HFFc6 (cell line): ENCODE data around the gene PLAAT2. TPM values are rescaled to one million over a fixed set of nuclear protein-coding genes. Genes with fewer than 3 reads are reported as not detected.
"Not testable (repeated sequence)": the region's sequence is repeated elsewhere in the genome, so short reads cannot be mapped to it uniquely, and the experiment has no call there.

Experiments
- DNase-seq: peaks from one replicate; pipeline ENCODE4 v3.0.0-alpha.2; 2018
- H3K27ac Mint-ChIP-seq: 2 replicates; pipeline ENCODE4 v1.8.0; 2020; ENCODE audit warnings: mild to moderate bottlenecking, mixed read lengths
- H3K27me3 Mint-ChIP-seq: 2 replicates; pipeline ENCODE4 v1.8.0; 2021; ENCODE audit warnings: mild to moderate bottlenecking, moderate library complexity, mixed read lengths; ENCODE audit not compliant: insufficient read depth
- H3K36me3 Mint-ChIP-seq: 2 replicates; pipeline ENCODE4 v1.8.0; 2021; ENCODE audit warnings: low read depth, mixed read lengths
- H3K4me1 Mint-ChIP-seq: 2 replicates; pipeline ENCODE4 v1.8.0; 2020; ENCODE audit warnings: low read depth, mixed read lengths
- H3K4me3 Mint-ChIP-seq: 2 replicates; pipeline ENCODE4 v1.8.0; 2020; ENCODE audit warnings: mild to moderate bottlenecking, moderate library complexity, mixed read lengths
- H3K9me3 Mint-ChIP-seq: 2 replicates; pipeline ENCODE4 v1.8.0; 2020; ENCODE audit warnings: mild to moderate bottlenecking, mixed read lengths
- total RNA-seq, 6 experiments: library from RNA; stranded (reverse); fragmentation: NEBNext Ultra II Directional; extraction: Animal tissue kit (Norgen Biotek cat#: 25700); gene quantifications; 2 replicates in 1 of 6; 3 replicates in 5 of 6; pipeline ENCODE4 v1.2.3, GENCODE V29; 2021
- TF ChIP-seq, protein P1 (sequence below): fragments of 200-600 bp; sonication (generic); IDR thresholded peaks from 2 replicates; pipeline ENCODE4 v1.5.0; 2021; ENCODE audit warnings: antibody characterized with exemption, mild to moderate bottlenecking

Gene PLAAT2
- total RNA-seq, 6 experiments from 2014 or later = not detected

DNA sequence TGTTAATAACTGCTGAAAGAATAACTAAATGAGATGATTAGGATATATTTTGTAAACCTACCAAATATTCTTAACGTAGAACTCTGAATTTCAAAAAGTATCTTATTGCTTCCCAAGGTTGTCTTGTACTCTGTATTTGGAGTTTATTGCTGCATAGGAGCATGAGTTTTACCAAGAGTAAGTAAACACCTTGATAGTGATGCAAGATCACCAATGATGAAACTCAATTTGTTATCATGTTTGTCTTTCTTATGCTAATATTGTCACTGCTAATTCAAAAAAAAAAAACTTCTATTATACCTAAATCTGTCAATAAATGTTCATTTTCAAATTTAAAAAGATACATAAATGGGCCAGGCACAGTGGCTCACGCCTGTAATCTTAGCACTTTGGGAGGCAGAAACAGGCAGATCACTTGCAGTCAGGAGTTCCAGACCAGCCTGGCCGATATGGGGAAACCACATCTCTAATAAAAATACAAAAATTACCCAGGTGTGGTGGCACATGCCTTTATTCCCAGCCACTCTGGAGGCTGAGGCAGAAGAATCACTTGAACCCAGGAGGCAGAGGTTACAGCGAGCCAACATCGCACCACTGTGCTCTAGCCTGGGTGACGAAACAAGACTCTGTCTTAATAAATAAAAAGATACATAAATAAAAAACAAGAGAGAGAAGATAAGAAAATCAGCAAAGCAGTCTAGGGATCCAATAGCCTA is 23.4 kb upstream of the PLAAT2 start:
- H3K9me3 Mint-ChIP-seq = peaks cover 10% of the 10 kb centered on the region
- no peak overlapping the region for H3K27ac Mint-ChIP-seq
- H3K4me3 Mint-ChIP-seq = no peak overlapping the region
- TF ChIP-seq, protein P1, sequence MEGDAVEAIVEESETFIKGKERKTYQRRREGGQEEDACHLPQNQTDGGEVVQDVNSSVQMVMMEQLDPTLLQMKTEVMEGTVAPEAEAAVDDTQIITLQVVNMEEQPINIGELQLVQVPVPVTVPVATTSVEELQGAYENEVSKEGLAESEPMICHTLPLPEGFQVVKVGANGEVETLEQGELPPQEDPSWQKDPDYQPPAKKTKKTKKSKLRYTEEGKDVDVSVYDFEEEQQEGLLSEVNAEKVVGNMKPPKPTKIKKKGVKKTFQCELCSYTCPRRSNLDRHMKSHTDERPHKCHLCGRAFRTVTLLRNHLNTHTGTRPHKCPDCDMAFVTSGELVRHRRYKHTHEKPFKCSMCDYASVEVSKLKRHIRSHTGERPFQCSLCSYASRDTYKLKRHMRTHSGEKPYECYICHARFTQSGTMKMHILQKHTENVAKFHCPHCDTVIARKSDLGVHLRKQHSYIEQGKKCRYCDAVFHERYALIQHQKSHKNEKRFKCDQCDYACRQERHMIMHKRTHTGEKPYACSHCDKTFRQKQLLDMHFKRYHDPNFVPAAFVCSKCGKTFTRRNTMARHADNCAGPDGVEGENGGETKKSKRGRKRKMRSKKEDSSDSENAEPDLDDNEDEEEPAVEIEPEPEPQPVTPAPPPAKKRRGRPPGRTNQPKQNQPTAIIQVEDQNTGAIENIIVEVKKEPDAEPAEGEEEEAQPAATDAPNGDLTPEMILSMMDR = no peak
- H3K36me3 Mint-ChIP-seq = peaks cover 11% of the 10 kb centered on the region
- no peaks in the 10 kb centered on the region; the same call in none of the 2 replicates for H3K27me3 Mint-ChIP-seq
- H3K4me1 Mint-ChIP-seq = no peaks in the 10 kb centered on the region
- DNase-seq = no peak

DNA sequence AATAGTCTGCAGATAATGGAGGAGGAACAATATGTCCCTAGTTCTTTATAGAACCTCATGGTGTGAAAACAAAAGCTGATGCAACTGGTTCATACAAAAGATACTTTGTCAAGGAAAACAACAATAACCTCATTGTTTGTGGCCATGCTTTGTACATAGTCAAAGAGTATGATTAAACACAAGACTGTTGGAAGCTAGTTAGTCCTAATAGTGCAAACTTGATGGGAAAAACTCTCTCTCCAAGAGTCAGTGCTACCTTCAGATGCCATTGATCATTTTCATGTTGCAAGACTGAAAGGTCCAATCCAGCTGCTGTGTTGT is 20.1 kb upstream of the PLAAT2 start:
- TF ChIP-seq, protein P1 = no peak
- Mint-ChIP-seq H3K4me3 (no peak overlapping the region), H3K27me3 (no peaks in the 10 kb centered on the region; the same call in 1 of the 2 replicates), H3K4me1 (no peaks in the 10 kb centered on the region), H3K9me3 (peaks cover 32% of the 10 kb centered on the region), H3K27ac (no peak overlapping the region), H3K36me3 (peaks cover 25% of the 10 kb centered on the region)
- no peak for DNase-seq

DNA sequence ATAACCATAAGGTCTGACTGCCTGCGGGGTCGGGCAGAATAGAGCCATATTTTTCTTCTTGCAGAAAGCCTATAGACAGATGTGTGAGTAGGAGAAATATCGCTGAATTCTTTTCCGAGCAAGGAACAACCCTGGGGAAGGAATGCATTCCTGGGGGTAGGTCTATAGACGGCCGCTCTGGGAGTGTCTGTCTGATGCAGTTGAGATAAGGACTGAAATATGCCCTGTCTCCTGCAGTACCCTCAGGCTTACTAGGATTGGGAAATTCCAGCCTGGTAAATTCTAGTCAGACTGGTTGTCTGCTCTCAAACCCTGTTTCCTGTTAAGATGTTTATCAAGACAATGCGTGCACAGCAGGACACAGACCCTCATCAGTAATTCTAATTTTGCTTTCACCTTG is 18.0 kb upstream of the PLAAT2 start:
- H3K4me1 Mint-ChIP-seq, H3K27ac Mint-ChIP-seq, H3K4me3 Mint-ChIP-seq: not testable (repeated sequence)

DNA sequence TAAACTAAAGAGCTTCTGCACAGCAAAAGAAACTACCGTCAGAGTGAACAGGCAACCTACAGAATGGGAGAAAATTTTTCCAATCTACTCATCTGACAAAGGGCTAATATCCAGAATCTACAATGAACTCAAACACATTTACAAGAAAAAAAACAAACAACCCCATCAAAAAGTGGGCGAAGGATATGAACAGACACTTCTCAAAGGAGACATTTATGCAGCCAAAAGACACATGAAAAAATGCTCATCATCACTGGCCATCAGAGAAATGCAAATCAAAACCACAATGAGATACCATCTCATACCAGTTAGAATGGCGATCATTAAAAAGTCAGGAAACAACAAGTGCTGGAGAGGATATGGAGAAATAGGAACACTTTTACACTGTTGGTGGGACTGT is 15.7 kb upstream of the PLAAT2 start:
- not testable (repeated sequence) for H3K27me3 Mint-ChIP-seq, H3K27ac Mint-ChIP-seq, H3K4me3 Mint-ChIP-seq, DNase-seq
- H3K36me3 Mint-ChIP-seq = peaks cover 28% of the 10 kb centered on the region
- H3K9me3 Mint-ChIP-seq = peaks cover 32% of the 10 kb centered on the region
- peaks cover 16% of the 10 kb centered on the region for H3K4me1 Mint-ChIP-seq

More for the DNA sequence above, 18.0 kb upstream of the PLAAT2 start:
- H3K27me3 Mint-ChIP-seq, DNase-seq: not testable (repeated sequence)
- Mint-ChIP-seq H3K36me3 (peaks cover 25% of the 10 kb centered on the region), H3K9me3 (peaks cover 32% of the 10 kb centered on the region)

DNA sequence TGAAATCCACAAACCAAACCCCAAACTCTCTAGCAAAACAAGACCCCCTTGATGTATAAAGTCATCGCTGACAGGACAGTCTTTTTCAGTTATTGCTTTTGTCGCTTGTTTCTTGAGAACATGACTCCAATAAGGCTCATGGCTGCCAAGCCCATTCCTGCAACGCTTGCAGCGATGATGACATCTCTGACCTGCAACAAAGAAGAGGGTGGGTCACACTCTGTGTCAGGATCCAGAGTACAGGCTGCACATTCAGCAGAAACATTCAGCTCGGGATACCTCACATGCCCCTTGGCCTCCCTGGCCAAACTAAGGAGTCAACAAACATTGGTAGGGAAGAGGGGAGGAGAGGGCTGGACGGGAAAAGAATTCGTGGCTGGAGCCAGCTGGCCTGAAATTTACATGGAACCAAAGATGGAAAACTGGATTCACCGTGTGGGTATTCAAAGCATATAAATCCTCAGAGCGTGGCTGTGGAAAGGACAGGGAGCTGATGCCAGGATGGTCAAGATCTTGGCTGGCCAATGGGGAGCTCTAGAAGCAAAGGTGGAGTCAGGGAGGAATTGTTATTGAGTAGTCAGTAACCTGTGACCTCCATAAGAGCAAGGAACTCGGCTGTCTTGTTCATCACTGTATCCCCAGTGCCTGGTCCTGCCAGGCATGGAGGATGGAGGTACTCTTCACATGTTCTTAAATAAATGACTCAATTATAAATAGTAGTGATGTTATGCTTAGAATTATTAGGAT is 11.8 kb upstream of the PLAAT2 start:
- peak overlapping the region; percentile 81 for H3K27ac Mint-ChIP-seq
- peak overlapping the region; percentile 86 for H3K4me3 Mint-ChIP-seq
- TF ChIP-seq, protein P1 = no peak
- peaks cover 19% of the 10 kb centered on the region for H3K4me1 Mint-ChIP-seq
- H3K27me3 Mint-ChIP-seq = peaks cover 10% of the 10 kb centered on the region
- H3K36me3 Mint-ChIP-seq = peaks cover 5% of the 10 kb centered on the region; the same call in 1 of the 2 replicates
- peaks cover 6% of the 10 kb centered on the region; the same call in 1 of the 2 replicates for H3K9me3 Mint-ChIP-seq
- no peak for DNase-seq

DNA sequence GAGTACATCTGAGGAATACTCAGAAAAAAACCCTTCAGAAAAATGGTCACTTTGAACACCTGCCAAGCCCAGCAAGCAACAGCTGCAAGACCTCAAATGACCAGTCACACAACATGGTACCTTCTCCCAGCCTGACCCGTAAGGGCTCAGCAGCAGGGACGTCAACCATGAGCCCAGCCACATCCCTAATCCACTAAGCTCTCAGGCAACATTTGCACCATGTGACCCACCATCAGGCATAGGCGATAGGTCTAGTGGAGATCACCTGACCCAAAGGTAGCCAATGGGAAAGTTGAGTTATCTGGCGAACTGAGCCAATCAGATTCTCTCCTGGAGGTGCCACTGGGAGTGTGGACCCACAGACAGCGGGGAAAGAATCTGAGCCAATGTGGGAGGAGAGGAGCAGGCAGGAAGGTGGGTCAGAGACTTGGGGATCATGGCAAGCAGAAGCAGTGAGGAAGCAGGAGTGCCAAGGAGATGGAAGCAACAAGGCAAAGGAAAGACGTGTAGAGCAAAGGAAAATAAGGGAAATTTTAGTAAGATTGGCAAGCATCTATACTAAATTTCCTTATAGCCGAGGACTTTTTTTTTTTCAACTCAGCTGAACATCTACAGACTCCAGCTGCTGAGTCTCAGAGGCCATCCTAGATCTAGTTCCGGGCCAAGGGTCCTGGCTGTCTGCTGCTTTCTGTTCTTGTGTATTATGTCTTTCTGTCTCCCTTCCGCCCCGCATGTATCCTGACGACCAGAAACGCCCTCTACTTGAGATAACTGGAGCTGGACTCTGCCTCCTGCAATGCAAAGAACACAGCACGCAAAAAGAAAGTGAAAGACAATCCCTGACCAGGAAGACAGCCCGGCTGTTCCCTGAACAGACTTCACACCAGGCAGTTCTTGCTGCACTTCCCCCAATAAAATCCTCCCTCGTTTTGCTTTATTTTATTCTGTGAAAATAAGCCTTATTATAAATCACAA is 11.0 kb upstream of the PLAAT2 start:
- peak; percentile 48 for DNase-seq
- peaks cover 10% of the 10 kb centered on the region for H3K27me3 Mint-ChIP-seq
- peaks cover 19% of the 10 kb centered on the region for H3K4me1 Mint-ChIP-seq
- TF ChIP-seq, protein P1 = peak; percentile 27
- H3K36me3 Mint-ChIP-seq = peaks cover 5% of the 10 kb centered on the region; the same call in 1 of the 2 replicates
- H3K9me3 Mint-ChIP-seq = peaks cover 5% of the 10 kb centered on the region; the same call in 1 of the 2 replicates
- peak overlapping the region; percentile 81 for H3K27ac Mint-ChIP-seq
- peak overlapping the region; percentile 86 for H3K4me3 Mint-ChIP-seq
